HUDEP-2 (cell line): ENCODE data around the gene SSH2.

Source experiments
- DNase-seq, 76 experiments: peaks; one replicate each; lab custom pipeline; 2025; ENCODE audit not compliant: unreplicated experiment in 76 of 76; lab: John Stamatoyannopoulos, UW

Gene SSH2

DNA sequence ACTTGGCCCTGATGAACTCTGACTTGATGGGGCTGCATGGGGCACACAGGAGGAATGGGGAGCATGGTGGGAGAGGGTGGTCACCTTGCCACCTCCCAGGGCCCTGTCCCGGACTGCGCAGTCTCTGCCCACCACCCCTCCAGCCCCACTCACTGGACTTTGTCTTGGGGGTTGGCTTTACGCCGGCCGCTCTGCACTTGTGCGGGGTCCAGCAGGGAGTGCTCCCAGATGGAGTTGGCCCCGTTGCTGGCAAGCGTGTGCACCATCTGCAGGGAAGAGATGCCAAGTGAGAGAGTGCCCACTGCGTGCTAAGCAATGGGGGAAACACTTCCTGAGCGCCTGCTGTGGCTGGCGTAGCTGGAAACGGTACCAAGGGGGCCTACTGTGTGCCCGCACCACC, 347.3 kb downstream of the SSH2 start:
- DNase-seq, result no peak

DNA sequence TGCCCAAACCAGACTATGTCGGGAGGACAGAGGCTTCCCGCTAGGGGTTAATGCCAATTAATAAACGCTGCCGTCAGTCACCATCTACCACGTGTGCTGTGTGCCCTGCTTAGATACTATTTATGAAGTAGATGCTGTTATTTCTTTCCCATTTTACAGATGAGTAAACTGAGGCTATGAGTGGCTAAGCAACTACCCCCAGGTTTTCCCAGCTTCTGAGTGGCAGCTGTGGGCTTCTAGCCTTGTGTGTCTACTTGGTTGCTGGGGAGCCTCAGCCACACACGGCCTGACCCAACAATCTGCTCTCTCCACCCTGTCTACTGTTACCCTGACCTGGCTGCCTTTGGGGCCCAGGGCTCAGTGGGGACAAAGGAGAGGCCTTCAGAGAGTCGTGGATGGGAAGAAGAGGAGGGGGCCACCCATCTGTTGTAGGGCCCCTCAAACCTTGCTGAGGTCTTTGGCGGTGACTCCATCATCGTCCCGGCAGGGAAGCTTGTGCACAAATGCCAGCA, 347.7 kb downstream of the SSH2 start:
- no peak for DNase-seq

DNA sequence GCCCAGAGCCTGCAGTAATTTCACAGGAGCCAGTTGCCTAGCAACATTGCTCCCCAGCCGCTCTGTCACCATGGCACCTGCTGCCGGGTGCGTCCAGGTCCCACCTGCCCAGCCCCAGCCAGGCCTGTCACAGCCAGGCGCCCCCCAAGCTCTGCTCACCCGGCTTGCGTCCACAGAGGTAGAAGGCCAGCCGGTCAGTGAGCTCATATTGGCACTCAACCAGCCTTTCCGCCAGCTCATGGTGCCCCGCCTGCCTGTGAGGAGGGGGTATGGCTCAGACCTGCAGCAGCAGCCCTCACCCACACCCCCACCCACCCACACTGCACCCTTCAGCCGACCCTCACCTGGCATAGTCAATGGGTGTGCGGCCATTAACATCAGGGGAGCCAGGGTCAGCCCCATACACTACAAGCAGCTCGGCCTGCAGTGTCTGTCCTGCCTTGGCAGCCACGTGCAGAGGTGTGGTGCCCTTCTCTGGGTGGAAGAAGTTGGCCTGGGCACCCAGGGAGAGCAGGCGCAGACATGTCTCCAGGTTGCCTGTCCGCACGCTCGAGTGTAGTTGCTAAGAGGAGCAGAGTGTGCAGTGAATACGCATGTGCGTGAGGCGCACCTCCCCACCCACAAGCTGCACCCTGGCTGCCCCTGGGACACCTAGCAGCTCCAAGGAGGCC, 348.3 kb downstream of the SSH2 start:
- no peak for DNase-seq

DNA sequence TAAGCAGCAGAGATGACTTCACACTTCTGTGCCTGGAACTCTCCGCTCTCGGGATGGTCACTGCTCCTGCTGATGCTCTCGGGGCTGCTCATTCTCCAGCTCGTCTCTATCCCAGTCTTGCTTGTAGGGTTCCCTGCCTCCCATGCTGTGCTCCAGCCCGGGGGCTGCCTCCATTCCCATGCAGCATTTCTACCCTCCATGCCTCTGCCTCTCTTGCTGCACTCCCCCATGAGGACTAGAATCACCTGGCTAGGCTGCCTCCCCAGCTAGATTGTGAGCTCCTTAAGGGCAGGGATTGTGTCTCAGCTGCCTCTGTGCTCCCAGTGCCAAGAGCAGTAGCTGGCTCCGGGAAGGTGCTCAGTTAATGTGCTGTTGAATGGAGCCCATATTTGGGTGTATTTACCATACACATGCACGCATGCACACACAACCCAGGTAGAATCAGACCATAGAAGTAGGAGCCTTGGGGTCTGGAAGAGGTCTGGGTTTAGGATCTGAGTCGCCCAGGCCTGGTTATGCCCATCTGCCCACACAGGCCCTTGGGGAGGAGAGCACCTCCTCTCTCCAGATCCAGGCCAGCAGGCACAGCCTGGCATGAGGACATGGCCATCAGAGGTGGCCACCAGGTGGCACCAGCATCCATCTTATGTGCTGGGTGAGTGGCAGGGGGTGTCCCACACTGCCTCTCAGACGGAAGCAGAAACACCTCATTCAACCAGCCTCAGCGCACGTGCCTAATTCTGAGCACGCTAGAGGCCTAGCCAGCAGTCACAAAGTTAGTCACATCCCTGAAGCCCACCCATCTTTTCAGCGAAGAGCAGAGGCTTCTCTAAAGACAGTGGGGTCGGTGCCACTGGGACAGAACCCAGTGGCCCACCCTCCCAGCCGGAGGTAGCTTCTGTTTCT, 349.9 kb downstream of the SSH2 start:
- DNase-seq, result peak in 70 of 76 experiments; percentile 11 to 87 (median 69)

DNA sequence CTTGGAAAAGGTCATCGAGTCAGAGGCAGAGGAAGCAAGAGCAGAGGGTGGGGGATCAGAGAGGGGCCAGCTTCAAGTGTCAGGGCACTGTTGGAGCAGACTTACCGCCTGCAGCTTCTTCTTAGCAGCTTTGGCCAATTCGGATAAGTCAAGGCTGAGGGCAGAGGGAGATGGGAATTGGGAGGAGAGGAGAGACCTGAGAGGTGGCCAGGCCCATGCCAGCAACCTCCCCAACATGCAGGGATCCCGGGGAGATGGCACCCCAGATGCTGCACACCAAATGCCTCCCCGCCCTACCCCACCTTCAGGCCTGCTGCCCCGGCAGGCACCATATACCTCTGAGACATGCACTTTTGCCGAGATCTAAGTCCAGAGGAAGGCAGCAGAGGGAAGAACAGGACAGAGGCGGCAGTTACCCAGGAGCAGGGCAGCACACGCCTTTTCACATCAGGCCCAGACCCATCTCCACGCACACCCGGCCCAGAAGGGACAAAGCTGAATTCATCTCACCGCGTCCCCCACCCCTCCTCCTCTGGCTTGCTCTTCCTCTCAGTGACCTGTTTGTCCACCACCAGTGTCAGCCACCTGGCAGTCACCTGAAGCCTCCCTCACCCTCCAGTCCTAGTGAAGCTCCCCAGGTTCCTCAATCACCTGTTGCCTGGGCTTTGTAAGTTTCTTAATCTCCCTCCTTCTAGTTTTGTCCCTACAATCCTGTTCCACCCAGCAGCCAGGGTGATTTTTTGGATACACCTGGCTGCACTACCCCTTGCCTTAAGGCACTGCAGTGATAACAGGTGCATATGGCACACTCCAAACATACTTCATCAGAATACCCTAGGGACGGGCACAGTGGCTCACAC, 351.2 kb downstream of the SSH2 start:
- no peak for DNase-seq

DNA sequence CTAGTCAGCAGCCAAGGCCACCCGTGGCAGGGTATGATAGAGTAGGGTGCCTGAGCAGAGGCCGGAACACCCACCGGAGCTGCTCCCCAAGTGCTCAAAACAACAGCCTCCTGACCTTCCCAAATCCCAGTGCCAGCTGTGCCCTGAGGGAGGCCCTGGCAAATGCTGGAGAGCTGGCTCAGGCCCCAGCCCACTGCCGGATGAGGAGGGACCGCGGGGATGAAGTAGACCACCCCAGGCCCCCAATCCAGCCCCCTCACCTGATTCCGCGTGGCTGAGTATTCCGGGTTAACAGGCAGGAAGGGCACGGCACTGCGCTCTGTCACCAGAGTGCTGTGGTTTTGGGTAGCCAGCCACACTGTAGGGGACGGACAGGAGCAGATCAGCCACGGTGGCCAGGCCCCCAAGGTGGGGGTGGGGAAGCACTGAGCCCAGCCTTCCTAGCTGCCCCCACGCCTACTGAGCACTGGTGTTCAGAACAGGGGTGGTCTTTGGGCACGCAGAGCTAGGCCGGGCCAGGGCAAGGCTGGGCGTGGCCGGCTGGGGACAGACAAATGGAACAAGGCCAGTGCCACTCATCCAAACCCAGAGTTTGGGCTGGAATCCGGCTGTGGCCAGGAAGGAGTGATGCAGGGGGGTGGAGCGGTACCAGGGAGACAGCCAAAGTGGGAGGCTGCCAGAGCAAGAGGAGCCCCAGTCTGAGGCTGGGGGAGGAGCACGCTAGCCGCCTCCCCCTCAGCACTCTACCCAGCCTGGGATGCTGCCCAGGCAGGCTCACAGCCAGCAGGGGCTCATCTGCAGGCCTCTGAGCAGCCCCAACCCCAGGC, 352.4 kb downstream of the SSH2 start:
- DNase-seq, result no peak

DNA sequence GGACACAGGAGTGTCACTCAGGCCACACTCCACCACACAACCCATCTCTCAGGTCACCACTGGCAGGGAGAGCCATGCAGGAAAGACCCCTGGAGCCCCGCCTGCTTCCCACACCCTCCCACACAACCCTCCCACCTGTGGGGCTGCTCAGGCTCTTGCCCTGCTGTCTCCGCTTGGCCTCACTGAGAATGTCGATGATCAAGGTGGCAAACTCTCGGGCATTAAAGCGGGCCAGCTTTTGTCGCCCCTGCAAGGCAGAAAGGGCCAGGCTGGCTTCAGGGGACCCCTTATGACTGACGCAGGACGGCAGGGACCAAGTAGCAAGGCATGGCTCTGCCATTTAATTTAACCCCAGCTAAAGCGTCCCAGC, 353.0 kb downstream of the SSH2 start:
- no peak for DNase-seq

DNA sequence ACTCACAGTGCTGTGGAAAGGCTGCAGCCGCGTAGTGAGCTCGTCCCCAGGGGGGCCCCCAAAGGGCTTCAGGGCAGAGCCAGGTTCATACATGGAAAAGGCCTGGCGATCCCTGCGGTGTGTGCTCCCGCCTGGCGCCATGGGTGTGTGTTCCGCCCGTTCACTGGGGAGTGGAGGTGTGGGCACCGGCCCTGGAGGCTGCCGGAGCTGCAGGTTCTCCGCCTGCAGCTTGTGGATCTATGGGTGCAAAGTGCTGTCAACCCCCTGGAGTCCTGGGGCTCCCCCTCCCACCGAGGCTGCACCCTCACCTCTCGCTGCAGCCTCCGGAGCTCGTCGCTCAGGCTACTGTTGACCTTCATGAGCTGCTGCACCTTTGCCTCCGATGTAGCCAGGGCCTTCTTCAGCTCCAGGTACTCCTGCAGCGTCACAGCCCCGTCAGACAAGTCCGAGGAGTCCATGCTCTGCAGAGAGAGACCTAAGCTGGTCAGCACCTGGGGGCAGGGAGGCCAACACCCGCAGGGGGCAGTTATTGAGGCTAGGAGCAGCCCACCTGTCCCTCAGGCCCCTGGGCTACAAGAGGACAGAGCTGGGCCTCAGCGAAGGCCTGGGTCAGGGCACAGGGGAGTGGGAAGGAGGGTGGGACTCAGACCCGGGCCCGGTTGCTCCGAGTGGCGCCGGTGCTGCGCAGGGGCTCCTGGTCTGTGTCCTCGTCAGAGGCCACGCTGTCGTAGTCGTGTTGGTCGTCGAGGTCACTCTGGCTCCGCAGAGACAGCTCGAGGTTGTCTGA, 353.6 kb downstream of the SSH2 start:
- no peak for DNase-seq
